ENCODE data around the gene TMPRSS4. TPM values are rescaled to one million over a fixed set of nuclear protein-coding genes. Genes with fewer than 3 reads are reported as not detected.

TMPRSS4 gene
- total RNA-seq, 1 donor from 2014 or later, result not detected

- H3K27ac ChIP-seq, result no peak overlapping the region
These were observed 23.1 kb downstream of the TMPRSS4 start for GRCh38 chr11:118099838-118100556.

GRCh38 chr11:118100691-118101232 lies 23.9 kb downstream of the TMPRSS4 start:
- TF ChIP-seq, protein P1, sequence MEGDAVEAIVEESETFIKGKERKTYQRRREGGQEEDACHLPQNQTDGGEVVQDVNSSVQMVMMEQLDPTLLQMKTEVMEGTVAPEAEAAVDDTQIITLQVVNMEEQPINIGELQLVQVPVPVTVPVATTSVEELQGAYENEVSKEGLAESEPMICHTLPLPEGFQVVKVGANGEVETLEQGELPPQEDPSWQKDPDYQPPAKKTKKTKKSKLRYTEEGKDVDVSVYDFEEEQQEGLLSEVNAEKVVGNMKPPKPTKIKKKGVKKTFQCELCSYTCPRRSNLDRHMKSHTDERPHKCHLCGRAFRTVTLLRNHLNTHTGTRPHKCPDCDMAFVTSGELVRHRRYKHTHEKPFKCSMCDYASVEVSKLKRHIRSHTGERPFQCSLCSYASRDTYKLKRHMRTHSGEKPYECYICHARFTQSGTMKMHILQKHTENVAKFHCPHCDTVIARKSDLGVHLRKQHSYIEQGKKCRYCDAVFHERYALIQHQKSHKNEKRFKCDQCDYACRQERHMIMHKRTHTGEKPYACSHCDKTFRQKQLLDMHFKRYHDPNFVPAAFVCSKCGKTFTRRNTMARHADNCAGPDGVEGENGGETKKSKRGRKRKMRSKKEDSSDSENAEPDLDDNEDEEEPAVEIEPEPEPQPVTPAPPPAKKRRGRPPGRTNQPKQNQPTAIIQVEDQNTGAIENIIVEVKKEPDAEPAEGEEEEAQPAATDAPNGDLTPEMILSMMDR (IDR thresholded peaks at IDR 0.05), result no peak
- H3K27ac ChIP-seq, result no peak overlapping the region
- H3K4me3 ChIP-seq, result no peak overlapping the region
- DNase-seq (ENCODE audit: low spot score in 2 of 2), result no peak
- no peaks in the 10 kb centered on the region for H3K4me1 ChIP-seq
- intact Hi-C loops (cut with DNase I), result no loop called here
- H3K9me3 ChIP-seq, result no peaks in the 10 kb centered on the region
- no peaks in the 10 kb centered on the region for H3K27me3 ChIP-seq
- no peaks in the 10 kb centered on the region for H3K36me3 ChIP-seq

More at GRCh38 chr11:118099838-118100556, 23.1 kb downstream of the TMPRSS4 start:
- Histone ChIP-seq H3K27me3 (no peaks in the 10 kb centered on the region), H3K9me3 (no peaks in the 10 kb centered on the region), H3K4me1 (no peaks in the 10 kb centered on the region), H3K36me3 (no peaks in the 10 kb centered on the region), H3K4me3 (no peak overlapping the region)
- intact Hi-C loops (cut with DNase I), result no loop called here
- TF ChIP-seq, protein P1 (IDR thresholded peaks at IDR 0.05), result no peak
- no peak for DNase-seq (ENCODE audit: low spot score in 2 of 2)

DNA sequence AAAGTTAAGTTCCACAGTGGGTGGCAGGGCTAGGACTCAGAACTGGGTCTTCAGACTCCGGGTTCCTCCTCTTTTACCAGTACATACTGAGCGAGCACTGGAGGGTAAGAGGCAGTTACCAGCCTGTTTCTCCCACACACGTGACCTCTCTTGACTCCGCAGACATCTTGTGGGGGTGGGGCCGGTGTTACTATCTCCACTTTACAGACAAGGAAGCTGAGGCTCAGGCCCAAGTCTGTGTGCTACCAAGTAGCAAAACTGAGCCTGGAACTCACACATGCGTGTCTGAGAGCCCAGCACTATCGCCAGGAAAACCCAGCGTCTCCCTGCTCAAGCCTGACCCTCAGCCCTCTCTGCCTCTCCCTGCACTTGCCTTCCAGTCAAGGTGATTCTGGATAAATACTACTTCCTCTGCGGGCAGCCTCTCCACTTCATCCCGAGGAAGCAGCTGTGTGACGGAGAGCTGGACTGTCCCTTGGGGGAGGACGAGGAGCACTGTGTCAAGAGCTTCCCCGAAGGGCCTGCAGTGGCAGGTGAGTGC lies 25.9 kb downstream of the TMPRSS4 start:
- Histone ChIP-seq H3K36me3 (no peaks in the 10 kb centered on the region), H3K27ac (no peak overlapping the region), H3K4me1 (no peaks in the 10 kb centered on the region), H3K27me3 (no peaks in the 10 kb centered on the region), H3K4me3 (no peak overlapping the region), H3K9me3 (no peaks in the 10 kb centered on the region)
- intact Hi-C loops (cut with DNase I), result no loop called here
- TF ChIP-seq, protein P1 (IDR thresholded peaks at IDR 0.05), result no peak
- no peak for DNase-seq (ENCODE audit: low spot score in 2 of 2)

DNA sequence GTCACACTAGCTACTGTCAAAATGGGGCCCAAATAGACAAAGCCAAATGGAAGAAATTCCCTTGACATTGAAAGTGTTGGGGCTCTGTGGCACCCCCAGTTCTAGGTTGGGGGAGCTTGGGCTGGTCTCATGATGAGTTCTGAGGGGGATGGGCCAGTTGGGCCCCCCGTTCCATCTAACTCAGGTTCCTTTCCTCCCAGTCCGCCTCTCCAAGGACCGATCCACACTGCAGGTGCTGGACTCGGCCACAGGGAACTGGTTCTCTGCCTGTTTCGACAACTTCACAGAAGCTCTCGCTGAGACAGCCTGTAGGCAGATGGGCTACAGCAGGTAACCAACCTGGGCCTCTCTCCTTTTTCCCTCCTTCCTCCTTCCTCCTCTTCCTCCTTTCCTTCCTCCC lies 27.6 kb downstream of the TMPRSS4 start:
- intact Hi-C loops (cut with DNase I), result no loop called here
- Histone ChIP-seq H3K9me3 (no peaks in the 10 kb centered on the region), H3K4me3 (no peak overlapping the region), H3K36me3 (no peaks in the 10 kb centered on the region), H3K27ac (no peak overlapping the region), H3K27me3 (no peaks in the 10 kb centered on the region), H3K4me1 (no peaks in the 10 kb centered on the region)
- no peak for DNase-seq (ENCODE audit: low spot score in 2 of 2)
- TF ChIP-seq, protein P1 (IDR thresholded peaks at IDR 0.05), result no peak

GRCh38 chr11:118105657-118106305 lies 28.9 kb downstream of the TMPRSS4 start:
- Histone ChIP-seq H3K4me1 (no peaks in the 10 kb centered on the region), H3K36me3 (no peaks in the 10 kb centered on the region), H3K9me3 (no peaks in the 10 kb centered on the region), H3K27me3 (no peaks in the 10 kb centered on the region), H3K4me3 (no peak overlapping the region), H3K27ac (no peak overlapping the region)
- intact Hi-C loops (cut with DNase I), result no loop called here
- no peak for DNase-seq (ENCODE audit: low spot score in 2 of 2)
- TF ChIP-seq, protein P1 (IDR thresholded peaks at IDR 0.05), result no peak

All from ascending aorta (tissue), 2 donors.